Trophoblast cell (in vitro differentiated cells and primary cell): ENCODE results near the gene ADCYAP1R1.

Source experiments
- DNase-seq, 2 donors: peaks; one replicate each; pipeline ENCODE4 v3.0.0-alpha.2; 2016
- H2AFZ ChIP-seq: 2 replicates; pipeline ENCODE4 v1.6.1; 2013; ENCODE audit warnings: low read length, moderate library complexity, mild to moderate bottlenecking; ENCODE audit not compliant: insufficient read depth, poor library complexity
- H2AK5ac ChIP-seq: 2 replicates; pipeline ENCODE4 v1.6.1; 2013; ENCODE audit warnings: mild to moderate bottlenecking, low read length
- H2BK120ac ChIP-seq: 2 replicates; pipeline ENCODE4 v1.6.1; 2013; ENCODE audit warnings: low read length, mild to moderate bottlenecking, moderate library complexity; ENCODE audit not compliant: insufficient read depth, poor library complexity
- H2BK12ac ChIP-seq: 2 replicates; pipeline ENCODE4 v1.6.1; 2013; ENCODE audit warnings: mild to moderate bottlenecking, low read length, moderate library complexity
- H2BK5ac ChIP-seq: 2 replicates; pipeline ENCODE4 v1.6.1; 2013; ENCODE audit warnings: low read length, low read depth, moderate library complexity, mild to moderate bottlenecking; ENCODE audit not compliant: poor library complexity
- H3K14ac ChIP-seq: 2 replicates; pipeline ENCODE4 v1.6.1; 2013; ENCODE audit warnings: mild to moderate bottlenecking, low read length
- H3K18ac ChIP-seq: 2 replicates; pipeline ENCODE4 v1.6.1; 2013; ENCODE audit warnings: mild to moderate bottlenecking, low read length
- H3K23ac ChIP-seq: 2 replicates; pipeline ENCODE4 v1.6.1; 2013; ENCODE audit warnings: low read length
- H3K27ac ChIP-seq: 2 replicates; pipeline ENCODE4 v1.5.1; 2013; ENCODE audit warnings: low read depth, mild to moderate bottlenecking, inconsistent platforms, low read length, moderate library complexity
- H3K27me3 ChIP-seq: 2 replicates; pipeline ENCODE4 v1.6.1; 2013; ENCODE audit warnings: inconsistent platforms, mild to moderate bottlenecking, low read length, moderate library complexity; ENCODE audit not compliant: insufficient read depth
- H3K36me3 ChIP-seq, 2 experiments: 1 replicate in 1 of 2; 2 replicates in 1 of 2; pipeline ENCODE4 v1.6.1; 2013; ENCODE audit warnings: low read length in 2 of 2, mild to moderate bottlenecking in 2 of 2, moderate library complexity in 1 of 2; ENCODE audit not compliant: insufficient read depth in 2 of 2, control insufficient read depth in 1 of 2
- H3K4ac ChIP-seq: 2 replicates; pipeline ENCODE4 v1.6.1; 2013; ENCODE audit warnings: low read depth, mild to moderate bottlenecking, low read length, moderate library complexity
- H3K4me1 ChIP-seq, 2 experiments: 1 replicate in 1 of 2; 2 replicates in 1 of 2; pipeline ENCODE4 v1.6.1; 2013; ENCODE audit warnings: low read length in 2 of 2, mild to moderate bottlenecking in 2 of 2, moderate library complexity in 1 of 2; ENCODE audit not compliant: insufficient read depth in 2 of 2, control insufficient read depth in 1 of 2
- H3K4me2 ChIP-seq: 2 replicates; pipeline ENCODE4 v1.6.1; 2013; ENCODE audit warnings: inconsistent platforms, mild to moderate bottlenecking, low read length, moderate library complexity
- H3K4me3 ChIP-seq: 2 replicates; pipeline ENCODE4 v1.5.1; 2013; ENCODE audit warnings: mild to moderate bottlenecking, low read depth, low read length, inconsistent platforms
- H3K79me1 ChIP-seq: one replicate; pipeline ENCODE4 v1.6.1; 2013; ENCODE audit warnings: low read length
- H3K79me2 ChIP-seq: 2 replicates; pipeline ENCODE4 v1.6.1; 2013; ENCODE audit warnings: low read length, mild to moderate bottlenecking; ENCODE audit not compliant: control insufficient read depth, insufficient read depth, poor library complexity
- H3K9ac ChIP-seq: 2 replicates; pipeline ENCODE4 v1.6.1; 2013; ENCODE audit warnings: mild to moderate bottlenecking, low read length
- H3K9me3 ChIP-seq: 2 replicates; pipeline ENCODE4 v1.6.1; 2013; ENCODE audit warnings: low read depth, mild to moderate bottlenecking, control low read depth, inconsistent platforms, low read length; ENCODE audit not compliant: insufficient read depth
- H4K12ac ChIP-seq: 2 replicates; pipeline ENCODE4 v1.6.1; 2013; ENCODE audit warnings: low read depth, mild to moderate bottlenecking, low read length, moderate library complexity
- H4K8ac ChIP-seq: 2 replicates; pipeline ENCODE4 v1.6.1; 2013; ENCODE audit warnings: low read depth, mild to moderate bottlenecking, low read length, moderate library complexity
- H4K91ac ChIP-seq: one replicate; pipeline ENCODE4 v1.6.1; 2013; ENCODE audit warnings: low read depth, mild to moderate bottlenecking, low read length, moderate library complexity
- WGBS: extraction: QIAGEN DNeasy Blood & Tissue Kit; methylation state at CpG from one replicate; pipeline ENCODE4 v1.1.7; 2013; ENCODE audit warnings: missing lambda C conversion rate; ENCODE audit not compliant: insufficient read length, insufficient coverage; ENCODE audit errors: extremely low coverage; 5-methylcytosine and 5-hydroxymethylcytosine counted together

The ADCYAP1R1 gene

GRCh38 chr7:31094271-31094670 is 42.2 kb downstream of the ADCYAP1R1 start:
- no peak overlapping the region for H4K8ac ChIP-seq
- H2AFZ ChIP-seq, result no peak overlapping the region
- no peak overlapping the region for H3K23ac ChIP-seq
- H2AK5ac ChIP-seq, result no peak overlapping the region
- no peak overlapping the region for H3K4me3 ChIP-seq
- H3K14ac ChIP-seq, result no peak overlapping the region
- no peak overlapping the region for H3K4me2 ChIP-seq
- H3K27ac ChIP-seq, result no peak overlapping the region
- no peaks in the 10 kb centered on the region for H3K36me3 ChIP-seq
- no peak overlapping the region for H3K18ac ChIP-seq
- no peaks in the 10 kb centered on the region for H3K79me2 ChIP-seq
- DNase-seq, result no peak
- H2BK5ac ChIP-seq, result no peak overlapping the region
- H2BK120ac ChIP-seq, result no peak overlapping the region
- no peaks in the 10 kb centered on the region for H3K27me3 ChIP-seq
- H3K4me1 ChIP-seq, result no peaks in the 10 kb centered on the region
- no peaks in the 10 kb centered on the region for H3K9me3 ChIP-seq
- no peak overlapping the region for H3K4ac ChIP-seq
- no peaks in the 10 kb centered on the region for H3K79me1 ChIP-seq
- no CpG with 5 or more reads among the region's 4 CpGs for WGBS
- H4K12ac ChIP-seq, result no peak overlapping the region
- no peak overlapping the region for H2BK12ac ChIP-seq
- no peak overlapping the region for H4K91ac ChIP-seq
- no peak overlapping the region for H3K9ac ChIP-seq

- Histone ChIP-seq H2BK120ac (no peak overlapping the region), H3K4me1 (no peaks in the 10 kb centered on the region), H3K18ac (no peak overlapping the region), H2AK5ac (no peak overlapping the region), H4K12ac (no peak overlapping the region), H3K4me3 (no peak overlapping the region), H4K91ac (no peak overlapping the region), H3K23ac (no peak overlapping the region), H3K9me3 (no peaks in the 10 kb centered on the region), H2AFZ (no peak overlapping the region), H3K27ac (no peak overlapping the region), H3K79me2 (no peaks in the 10 kb centered on the region), H3K27me3 (no peaks in the 10 kb centered on the region), H3K9ac (no peak overlapping the region), H3K4me2 (no peak overlapping the region), H3K79me1 (no peaks in the 10 kb centered on the region), H3K4ac (no peak overlapping the region), H3K14ac (no peak overlapping the region), H3K36me3 (no peaks in the 10 kb centered on the region), H4K8ac (no peak overlapping the region), H2BK5ac (no peak overlapping the region), H2BK12ac (no peak overlapping the region)
- no CpG with 5 or more reads among the region's 15 CpGs for WGBS
- no peak for DNase-seq
These were observed 43.4 kb downstream of the ADCYAP1R1 start for GRCh38 chr7:31095286-31096197.

- no peak overlapping the region for H2BK12ac ChIP-seq
- WGBS, result no CpG with 5 or more reads among the region's 8 CpGs
These were observed 44.2 kb downstream of the ADCYAP1R1 start for GRCh38 chr7:31096198-31096876.

GRCh38 chr7:31096877-31097258 is 44.8 kb downstream of the ADCYAP1R1 start:
- Histone ChIP-seq H2AFZ (no peak overlapping the region), H3K18ac (no peak overlapping the region), H3K23ac (no peak overlapping the region), H3K4me2 (no peak overlapping the region), H3K79me1 (no peaks in the 10 kb centered on the region), H3K79me2 (no peaks in the 10 kb centered on the region), H3K27me3 (no peaks in the 10 kb centered on the region), H2BK120ac (no peak overlapping the region), H3K9me3 (no peaks in the 10 kb centered on the region), H3K4ac (no peak overlapping the region), H3K9ac (no peak overlapping the region), H3K4me1 (no peaks in the 10 kb centered on the region), H3K36me3 (no peaks in the 10 kb centered on the region), H3K27ac (no peak overlapping the region), H2AK5ac (no peak overlapping the region), H4K12ac (no peak overlapping the region), H4K91ac (no peak overlapping the region), H3K14ac (no peak overlapping the region), H2BK12ac (no peak overlapping the region), H3K4me3 (no peak overlapping the region), H2BK5ac (no peak overlapping the region), H4K8ac (no peak overlapping the region)
- WGBS, result no CpG with 5 or more reads among the region's 6 CpGs
- DNase-seq, result no peak

More at GRCh38 chr7:31096198-31096876, 44.2 kb downstream of the ADCYAP1R1 start:
- H3K4ac ChIP-seq, result no peak overlapping the region
- no peak overlapping the region for H3K27ac ChIP-seq
- H3K23ac ChIP-seq, result no peak overlapping the region
- no peak overlapping the region for H4K91ac ChIP-seq
- H4K12ac ChIP-seq, result no peak overlapping the region
- H2BK5ac ChIP-seq, result no peak overlapping the region
- no peaks in the 10 kb centered on the region for H3K27me3 ChIP-seq
- H3K4me1 ChIP-seq, result no peaks in the 10 kb centered on the region
- H3K79me2 ChIP-seq, result no peaks in the 10 kb centered on the region
- H2BK120ac ChIP-seq, result no peak overlapping the region
- H2AFZ ChIP-seq, result no peak overlapping the region
- no peaks in the 10 kb centered on the region for H3K79me1 ChIP-seq
- no peak overlapping the region for H3K4me2 ChIP-seq
- no peak overlapping the region for H3K9ac ChIP-seq
- no peak overlapping the region for H2AK5ac ChIP-seq
- no peak for DNase-seq
- H3K9me3 ChIP-seq, result no peaks in the 10 kb centered on the region
- H4K8ac ChIP-seq, result no peak overlapping the region
- no peaks in the 10 kb centered on the region for H3K36me3 ChIP-seq
- no peak overlapping the region for H3K18ac ChIP-seq
- no peak overlapping the region for H3K14ac ChIP-seq
- no peak overlapping the region for H3K4me3 ChIP-seq
